HTERT RPE-1 (cell line): Measurements from ENCODE around the gene SETD7.

Source experiments
- in situ Hi-C: fragments of 300-500 bp; cut with MboI; formaldehyde crosslinking; loops from 4 replicates; pipeline ENCODE4 v1.14.3; 2020; ENCODE audit warnings: low sequenced_read_pairs

The SETD7 gene

DNA sequence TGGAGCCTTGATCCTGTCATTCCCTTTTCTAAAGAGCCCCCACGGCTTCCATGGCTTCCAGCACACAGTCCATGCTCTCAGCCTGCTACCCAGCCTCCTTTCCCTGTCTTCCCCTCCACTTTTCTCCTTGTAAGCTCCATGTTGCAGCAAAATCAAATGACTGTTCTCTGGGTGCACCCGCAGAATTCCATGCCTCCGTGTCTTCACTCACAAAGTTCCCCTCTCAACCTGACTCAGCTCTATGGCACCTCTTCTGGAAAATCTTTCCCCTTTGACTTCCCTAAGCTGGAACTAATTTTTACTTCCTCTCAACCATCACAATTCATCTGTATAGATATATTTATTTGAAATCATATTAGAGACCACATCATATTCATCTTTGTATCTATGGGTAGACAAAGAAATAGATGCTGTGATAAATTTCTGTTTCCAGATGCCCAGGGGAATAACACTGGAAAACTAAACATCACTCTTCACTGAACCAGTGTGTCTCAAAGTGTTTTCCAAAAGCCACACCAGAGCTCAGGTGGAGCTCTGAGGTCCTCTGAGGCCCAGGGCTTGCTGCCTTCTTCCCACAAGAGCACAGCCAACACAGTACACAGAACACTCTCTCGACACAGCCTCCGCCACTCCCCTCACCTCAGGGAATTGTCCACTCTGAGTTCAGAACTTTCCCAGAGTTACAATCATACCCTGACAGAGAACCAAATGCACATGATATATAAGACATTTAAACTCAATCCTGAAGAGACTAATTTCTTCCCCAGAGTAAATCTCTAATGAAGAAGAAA lies 3.3 kb downstream of the SETD7 start:
- in situ Hi-C loops: no loop called here

GRCh38 chr4:139550724-139551429 lies 5.1 kb downstream of the SETD7 start:
- in situ Hi-C loops: no loop called here

GRCh38 chr4:139547979-139548378 lies 8.0 kb downstream of the SETD7 start:
- in situ Hi-C loops: no loop called here

DNA sequence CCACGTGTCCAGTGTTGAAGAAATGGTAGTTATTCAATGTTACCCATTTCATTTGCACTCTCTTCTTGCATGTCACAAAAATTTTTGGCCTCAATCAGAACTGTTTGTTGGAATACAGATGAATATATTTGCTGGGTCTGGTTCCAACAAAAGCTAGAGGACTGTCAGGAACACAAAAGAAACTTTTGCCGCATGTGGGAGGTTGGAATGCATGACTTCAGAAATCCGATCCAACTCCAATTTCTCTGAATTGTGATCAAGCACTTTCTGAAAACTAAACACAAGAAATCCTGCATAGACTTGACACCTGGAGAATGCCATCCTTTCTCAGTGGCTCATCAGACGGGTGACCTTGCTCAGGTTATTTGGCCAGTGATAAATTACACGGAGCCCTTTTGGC lies 15.4 kb downstream of the SETD7 start:
- in situ Hi-C loops: no loop called here

GRCh38 chr4:139540161-139540560 lies 15.9 kb downstream of the SETD7 start:
- in situ Hi-C loops: no loop called here

GRCh38 chr4:139537292-139537691 lies 18.7 kb downstream of the SETD7 start:
- in situ Hi-C loops: no loop called here

GRCh38 chr4:139535871-139536234 lies 20.2 kb downstream of the SETD7 start:
- in situ Hi-C loops: no loop called here

- in situ Hi-C loops: no loop called here
These were observed 20.7 kb downstream of the SETD7 start for GRCh38 chr4:139535228-139535870.

- in situ Hi-C loops: no loop called here
These were observed 21.6 kb downstream of the SETD7 start for GRCh38 chr4:139534287-139534950.

DNA sequence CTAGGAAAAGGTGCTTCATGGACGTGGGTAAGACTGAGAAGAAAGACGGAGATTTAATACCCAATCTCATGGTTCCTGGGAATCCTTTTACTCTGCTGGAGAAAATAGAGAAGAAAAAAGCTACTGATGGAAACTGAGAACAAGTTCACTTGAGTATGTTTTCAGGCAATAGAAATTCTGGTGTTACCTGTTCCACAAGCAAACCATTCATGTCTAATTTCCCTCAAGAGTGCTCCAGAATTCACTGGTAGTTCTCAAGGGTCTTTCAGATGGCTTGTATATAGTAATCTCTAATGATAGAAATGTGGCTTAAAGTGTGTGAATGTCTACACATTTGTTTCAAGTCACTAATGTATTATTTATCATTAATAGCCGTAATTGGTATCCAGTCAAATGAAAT lies 22.5 kb downstream of the SETD7 start:
- in situ Hi-C loops: no loop called here

- in situ Hi-C loops: no loop called here
These were observed 23.1 kb downstream of the SETD7 start for GRCh38 chr4:139532947-139533346.

DNA sequence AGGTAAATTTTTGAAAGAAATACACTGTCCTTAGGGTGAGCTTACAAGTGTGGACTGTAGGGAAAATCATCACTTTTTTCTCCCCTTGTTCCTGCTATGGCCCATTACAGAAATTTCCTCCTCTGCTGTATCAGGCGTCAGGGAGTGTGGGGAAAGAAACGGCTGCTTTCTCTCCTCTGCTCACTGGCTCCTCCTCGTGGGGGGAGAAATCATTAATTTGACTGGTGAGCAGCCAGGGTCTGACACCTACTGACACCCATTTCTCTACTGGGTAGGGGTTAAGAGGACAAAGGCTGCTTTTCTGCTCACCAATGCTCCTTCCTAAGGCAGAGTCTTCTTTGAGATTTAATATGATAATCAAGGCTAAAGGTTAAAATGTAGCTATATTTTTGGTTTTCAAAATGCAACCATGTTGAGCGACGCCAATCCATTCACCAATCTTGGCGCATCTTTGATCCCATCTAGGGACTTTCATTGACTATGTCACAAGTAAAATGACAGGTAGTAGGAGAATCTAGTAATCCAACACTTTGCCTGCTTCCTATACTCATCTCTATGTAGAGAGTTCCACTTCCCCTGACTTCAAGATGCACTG lies 25.1 kb downstream of the SETD7 start:
- in situ Hi-C loops: no loop called here

DNA sequence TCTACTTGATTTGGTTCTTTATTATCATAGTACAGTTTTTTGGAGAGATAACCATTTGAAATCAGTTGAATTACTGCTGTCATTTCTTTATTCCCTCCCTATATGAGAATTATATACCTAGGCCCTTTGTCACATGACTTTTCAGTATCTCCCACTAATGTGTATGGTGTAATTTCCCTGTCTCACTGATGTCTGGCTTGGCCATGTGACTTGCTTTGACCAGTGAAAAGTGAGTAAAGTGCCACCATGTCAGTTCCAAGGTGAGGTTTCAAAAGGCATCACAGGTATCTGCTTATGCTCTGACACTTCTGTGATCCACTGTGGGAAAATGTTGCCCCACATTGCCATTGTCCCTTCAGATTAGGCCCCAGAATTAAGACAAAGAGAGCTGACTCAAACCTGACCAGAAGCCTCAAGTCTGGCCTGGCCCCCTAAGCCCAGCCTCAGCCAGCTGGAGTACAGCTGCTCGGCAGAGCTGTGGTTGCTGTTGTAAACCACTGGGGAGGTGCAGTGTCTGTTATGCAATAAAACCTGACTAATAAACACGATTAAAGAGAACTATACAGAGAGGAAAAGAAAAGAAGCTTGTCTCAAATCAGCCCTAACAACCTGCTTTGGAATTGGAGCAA lies 27.5 kb downstream of the SETD7 start:
- in situ Hi-C loops: no loop called here

GRCh38 chr4:139526928-139527327 lies 29.1 kb downstream of the SETD7 start:
- in situ Hi-C loops: no loop called here

DNA sequence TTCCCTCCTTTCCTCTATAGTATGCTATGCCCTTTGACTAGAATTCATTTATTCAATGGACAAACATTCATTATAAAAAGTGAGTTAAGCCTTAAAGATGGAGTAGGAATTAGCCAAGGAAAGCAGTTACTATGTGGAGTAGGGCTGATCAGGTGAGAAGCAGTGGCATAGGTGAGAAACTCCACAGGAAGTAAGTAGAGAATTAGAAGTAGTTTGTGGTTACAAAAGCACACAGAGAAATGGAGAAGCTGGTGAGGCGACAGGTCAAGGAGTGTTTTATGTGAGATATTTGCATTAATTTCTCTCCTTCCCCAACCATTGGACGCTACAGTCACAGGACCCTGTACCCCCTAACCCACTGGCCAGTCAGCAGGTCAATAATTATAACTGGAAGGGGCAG lies 30.6 kb downstream of the SETD7 start:
- in situ Hi-C loops: no loop called here

- in situ Hi-C loops: no loop called here
These were observed 31.9 kb downstream of the SETD7 start for GRCh38 chr4:139524062-139524631.

DNA sequence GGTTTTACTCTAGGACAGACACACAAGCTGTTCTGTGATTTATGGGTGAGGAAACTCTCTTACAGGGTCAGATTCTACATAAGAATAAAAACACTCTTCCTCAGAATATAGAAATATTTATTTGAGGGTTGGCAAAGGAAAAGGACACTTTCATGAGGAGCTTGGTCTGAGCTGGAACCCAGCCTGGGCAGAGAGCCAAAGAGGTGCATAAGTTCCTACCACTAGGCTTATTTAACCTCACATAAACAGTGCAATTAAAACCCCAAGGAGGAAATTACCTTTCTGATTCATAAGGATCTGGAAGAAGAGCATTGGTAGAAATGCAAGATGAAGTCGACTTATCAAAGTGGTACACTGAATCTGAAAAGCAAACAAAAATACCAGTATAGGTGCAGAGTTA lies 32.9 kb downstream of the SETD7 start:
- in situ Hi-C loops: no loop called here

DNA sequence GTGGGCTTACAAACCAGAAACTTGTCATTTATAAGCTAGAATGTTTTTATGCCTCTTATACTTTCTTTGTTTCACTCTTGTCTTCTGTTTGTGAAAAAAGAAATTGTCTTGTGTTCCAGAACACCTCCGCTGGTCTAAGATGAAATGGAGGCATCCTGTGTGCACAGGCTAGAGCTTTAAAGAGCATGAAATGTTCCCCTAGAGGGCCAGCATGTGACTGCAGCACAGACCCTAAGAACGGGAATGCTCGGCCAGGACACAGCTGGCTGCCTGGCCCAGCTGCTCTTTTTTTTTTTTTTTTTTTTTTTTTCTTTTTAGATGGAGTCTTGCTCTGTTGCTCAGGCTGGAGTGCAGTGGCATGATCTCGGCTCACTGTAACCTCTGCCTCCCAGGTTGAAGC lies 33.6 kb downstream of the SETD7 start:
- in situ Hi-C loops: no loop called here

- in situ Hi-C loops: no loop called here
These were observed 34.1 kb downstream of the SETD7 start for GRCh38 chr4:139521754-139522401.

DNA sequence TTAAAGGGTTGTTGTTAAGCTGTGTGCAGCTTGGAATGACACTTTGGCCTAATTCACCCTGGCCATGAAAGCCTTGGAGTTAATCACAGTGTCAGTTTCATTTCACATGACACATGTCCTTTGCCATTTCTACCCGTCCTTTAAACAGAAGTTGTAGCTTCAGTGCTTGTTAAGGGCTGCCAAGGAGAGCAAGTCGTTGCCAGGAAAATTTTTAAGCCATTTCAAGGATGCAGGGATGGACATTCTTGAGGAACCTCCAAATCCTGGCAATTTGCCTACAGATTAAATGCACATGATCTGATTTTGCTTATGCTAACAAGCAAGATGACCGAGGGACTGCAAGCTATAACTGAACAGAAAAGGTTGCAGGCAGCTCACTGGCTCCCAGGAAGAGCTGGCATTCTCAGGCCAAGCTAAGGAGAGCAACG lies 40.5 kb downstream of the SETD7 start:
- in situ Hi-C loops: no loop called here
